IPS DF 6.9 (cell line): ENCODE data around the gene SNAI3.
"Not testable (repeated sequence)": the region's sequence is repeated elsewhere in the genome, so short reads cannot be mapped to it uniquely, and the experiment has no call there.

Source experiments
- DNase-seq: peaks from one replicate; pipeline ENCODE4 v3.0.0-alpha.2; 2013; ENCODE audit warnings: low read depth, low spot score
- H3K27ac ChIP-seq: one replicate; pipeline ENCODE4 v1.5.1; 2013; ENCODE audit warnings: low read length, control low read depth
- H3K27me3 ChIP-seq: 2 replicates; pipeline ENCODE4 v1.6.1; 2013; ENCODE audit warnings: mild to moderate bottlenecking, low read length; ENCODE audit not compliant: control insufficient read depth, insufficient read depth
- H3K36me3 ChIP-seq: 2 replicates; pipeline ENCODE4 v1.6.1; 2013; ENCODE audit warnings: low read length; ENCODE audit not compliant: control insufficient read depth, insufficient read depth
- H3K4me1 ChIP-seq: 2 replicates; pipeline ENCODE4 v1.6.1; 2013; ENCODE audit warnings: low read length; ENCODE audit not compliant: control insufficient read depth, insufficient read depth
- H3K4me3 ChIP-seq: 2 replicates; pipeline ENCODE4 v1.5.1; 2013; ENCODE audit warnings: mild to moderate bottlenecking, low read length
- H3K9me3 ChIP-seq: 2 replicates; pipeline ENCODE4 v1.6.1; 2013; ENCODE audit warnings: low read length, inconsistent platforms; ENCODE audit not compliant: control insufficient read depth, insufficient read depth
- WGBS: extraction: QIAGEN DNeasy Blood & Tissue Kit; methylation state at CpG from one replicate; pipeline ENCODE4 v1.1.7; 2013; ENCODE audit warnings: mixed read lengths, missing lambda C conversion rate; ENCODE audit not compliant: insufficient read length, insufficient coverage; 5-methylcytosine and 5-hydroxymethylcytosine counted together

Gene SNAI3

DNA sequence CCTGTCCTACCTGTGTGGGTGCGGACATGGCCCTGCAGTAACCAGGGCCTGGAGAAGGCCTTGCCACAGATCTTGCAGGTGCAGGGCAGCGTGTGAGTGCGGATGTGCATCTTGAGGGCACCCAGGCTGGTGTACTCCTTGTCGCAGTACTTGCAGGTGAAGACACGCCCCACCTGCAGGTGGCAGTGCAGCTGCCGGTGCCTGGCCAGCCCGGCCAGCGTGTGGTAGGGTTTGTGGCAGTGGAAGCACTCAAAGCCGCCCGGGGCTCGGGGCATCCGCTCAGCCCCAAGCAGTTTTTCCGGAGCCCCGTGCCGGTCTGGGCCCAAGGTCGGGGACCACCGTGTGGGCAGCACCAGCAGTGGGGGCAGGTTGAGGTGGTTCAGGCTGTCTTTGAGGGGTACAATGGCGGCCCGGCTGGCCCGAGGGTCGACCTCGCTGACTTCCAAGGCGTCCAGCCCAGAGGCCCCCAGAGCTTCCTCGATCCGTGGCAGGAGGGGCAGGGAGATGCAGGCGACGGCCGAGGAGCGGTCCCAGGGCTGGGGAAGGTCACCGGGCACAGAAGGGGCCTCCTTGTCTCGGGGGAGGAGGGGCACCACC, 5.1 kb downstream of the SNAI3 start:
- H3K4me3 ChIP-seq = no peak overlapping the region
- H3K27me3 ChIP-seq = no peaks in the 10 kb centered on the region
- no CpG with 5 or more reads among the region's 31 CpGs for WGBS
- H3K36me3 ChIP-seq = peaks cover 3% of the 10 kb centered on the region; the same call in 1 of the 2 replicates
- no peak for DNase-seq
- H3K27ac ChIP-seq = no peak overlapping the region
- H3K9me3 ChIP-seq = no peaks in the 10 kb centered on the region
- H3K4me1 ChIP-seq = no peaks in the 10 kb centered on the region

DNA sequence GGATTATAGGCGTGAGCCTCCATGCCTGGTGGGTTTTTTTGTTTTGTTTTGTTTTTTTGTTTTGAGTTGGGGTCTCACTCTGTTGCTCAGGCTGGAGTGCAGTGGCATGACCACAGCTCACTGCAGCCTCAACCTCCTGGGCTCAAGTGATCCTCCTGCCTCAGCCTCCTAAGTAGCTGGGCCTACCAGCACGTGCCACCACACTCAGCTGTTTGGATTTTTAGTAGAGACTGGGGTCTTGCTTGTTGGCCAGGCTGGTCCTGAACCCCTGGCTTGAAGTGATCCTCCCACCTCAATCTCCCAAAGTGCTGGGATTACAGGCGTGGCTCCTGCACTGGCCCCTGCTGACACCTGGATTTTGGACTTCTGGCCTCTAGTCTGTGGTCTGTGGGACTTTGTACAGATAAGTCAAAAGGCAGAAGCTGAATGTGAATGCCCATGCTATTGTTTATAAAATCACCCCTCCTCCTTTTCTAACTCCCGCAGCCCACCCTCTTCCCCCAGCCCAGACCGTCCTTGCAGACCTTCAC, 5.7 kb downstream of the SNAI3 start:
- H3K4me3 ChIP-seq = no peak overlapping the region
- no peaks in the 10 kb centered on the region for H3K9me3 ChIP-seq
- WGBS = no CpG with 5 or more reads among the region's 5 CpGs
- H3K4me1 ChIP-seq = no peaks in the 10 kb centered on the region
- no peak overlapping the region for H3K27ac ChIP-seq
- H3K27me3 ChIP-seq = no peaks in the 10 kb centered on the region
- DNase-seq = no peak
- H3K36me3 ChIP-seq = peaks cover 3% of the 10 kb centered on the region; the same call in 1 of the 2 replicates

DNA sequence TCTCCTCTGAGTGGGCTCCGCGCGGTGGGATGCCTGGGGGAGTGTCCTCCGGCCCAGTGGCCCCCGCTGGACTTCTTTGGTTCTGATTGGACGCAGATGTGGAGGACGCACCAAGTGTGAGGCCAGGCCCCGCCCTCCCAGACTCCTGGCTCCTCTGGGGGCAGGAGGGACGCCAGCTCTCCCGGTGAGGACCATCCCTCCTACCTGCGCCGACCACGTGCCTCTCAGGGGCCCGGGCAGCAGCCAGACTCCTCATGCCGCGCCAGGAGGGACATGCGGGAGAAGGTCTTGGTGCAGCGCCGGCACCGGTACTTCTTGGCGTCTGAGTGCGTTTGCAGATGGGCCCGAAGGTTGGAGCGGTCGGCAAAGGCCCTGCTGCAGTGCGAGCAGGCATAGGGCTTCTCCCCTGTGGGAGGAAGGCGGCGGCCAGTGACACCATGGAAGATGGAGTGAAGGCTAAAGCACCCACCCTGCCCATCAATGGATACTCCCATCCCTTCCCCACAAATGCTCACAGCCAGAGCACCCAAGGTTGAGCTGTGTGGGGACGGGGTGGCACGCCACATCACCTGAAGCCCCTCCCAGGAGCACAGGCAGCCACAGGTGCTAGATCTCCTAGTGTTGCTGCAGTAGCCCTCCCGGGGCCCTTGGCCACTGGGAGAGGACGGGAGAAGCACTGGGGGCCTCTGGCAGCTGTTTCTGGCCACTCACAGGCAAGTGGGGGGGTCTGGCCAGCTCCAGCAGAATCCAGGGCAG, 7.9 kb downstream of the SNAI3 start:
- H3K9me3 ChIP-seq = no peaks in the 10 kb centered on the region
- no peak overlapping the region for H3K4me3 ChIP-seq
- peaks cover 3% of the 10 kb centered on the region; the same call in 1 of the 2 replicates for H3K36me3 ChIP-seq
- no peaks in the 10 kb centered on the region for H3K4me1 ChIP-seq
- WGBS = no CpG with 5 or more reads among the region's 32 CpGs
- no peak overlapping the region for H3K27ac ChIP-seq
- DNase-seq = no peak
- no peaks in the 10 kb centered on the region for H3K27me3 ChIP-seq

DNA sequence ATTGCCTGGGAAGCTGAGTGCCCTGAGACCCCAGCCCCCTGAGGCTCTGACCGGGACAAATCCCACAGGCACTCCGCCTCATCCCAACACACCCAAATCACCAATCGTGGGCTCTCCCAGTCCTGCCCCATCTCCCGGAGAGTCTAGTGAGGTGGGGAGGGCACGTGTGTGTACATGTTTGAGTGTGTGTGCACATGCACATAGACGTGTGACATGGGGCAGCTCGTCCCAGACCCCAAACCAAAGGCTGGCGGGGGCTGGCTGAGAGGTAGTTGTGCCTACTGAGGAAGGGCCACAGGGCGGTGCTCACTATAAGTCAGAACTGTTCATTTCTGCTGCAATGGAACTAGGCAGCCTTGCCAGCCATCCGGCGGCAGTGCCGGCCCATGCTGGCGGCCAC, 8.6 kb downstream of the SNAI3 start:
- no peak for DNase-seq
- no CpG with 5 or more reads among the region's 13 CpGs for WGBS
- Histone ChIP-seq H3K36me3 (peaks cover 3% of the 10 kb centered on the region; the same call in 1 of the 2 replicates), H3K9me3 (no peaks in the 10 kb centered on the region), H3K4me1 (no peaks in the 10 kb centered on the region), H3K27ac (no peak overlapping the region), H3K27me3 (no peaks in the 10 kb centered on the region), H3K4me3 (no peak overlapping the region)

DNA sequence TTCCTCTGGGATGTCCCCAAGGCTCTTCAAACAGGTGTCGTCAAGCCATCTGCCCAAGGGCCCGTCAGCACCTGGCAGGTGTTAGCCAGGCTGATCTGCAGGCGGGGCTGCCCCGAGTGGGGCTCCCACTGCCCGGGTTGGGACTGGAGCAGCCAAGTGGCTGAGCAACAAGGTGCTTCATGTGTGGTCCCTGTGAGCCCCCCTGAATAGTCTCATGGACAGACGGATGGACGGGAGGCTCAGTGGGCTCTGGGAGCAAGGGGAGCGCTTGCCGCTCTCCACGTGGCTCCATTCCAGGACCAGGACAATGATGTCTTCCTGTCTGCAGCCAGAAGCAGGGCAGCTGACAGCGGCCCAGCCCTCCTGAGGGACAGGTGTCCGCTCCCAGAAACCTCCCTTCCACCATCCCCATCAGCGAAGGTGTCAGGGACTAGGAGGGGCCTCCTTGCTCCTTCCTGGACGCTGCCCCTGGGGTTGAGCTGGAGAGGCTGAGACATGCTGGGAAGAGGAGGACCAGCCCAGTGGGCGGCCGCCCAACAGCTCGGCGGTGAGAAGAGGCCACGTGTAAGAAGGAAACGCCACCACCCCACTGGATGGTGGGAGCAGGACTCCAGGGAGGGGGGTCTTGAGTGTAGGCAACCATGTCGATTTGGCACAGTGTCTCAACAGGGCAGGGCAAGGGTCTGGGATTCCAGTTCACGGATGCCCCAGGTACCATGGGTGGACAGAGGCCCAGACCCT, 9.6 kb downstream of the SNAI3 start:
- no peak overlapping the region for H3K27ac ChIP-seq
- no peaks in the 10 kb centered on the region for H3K9me3 ChIP-seq
- H3K27me3 ChIP-seq = no peaks in the 10 kb centered on the region
- peaks cover 3% of the 10 kb centered on the region; the same call in 1 of the 2 replicates for H3K36me3 ChIP-seq
- H3K4me3 ChIP-seq = no peak overlapping the region
- no CpG with 5 or more reads among the region's 22 CpGs for WGBS
- DNase-seq = no peak
- H3K4me1 ChIP-seq = no peaks in the 10 kb centered on the region

DNA sequence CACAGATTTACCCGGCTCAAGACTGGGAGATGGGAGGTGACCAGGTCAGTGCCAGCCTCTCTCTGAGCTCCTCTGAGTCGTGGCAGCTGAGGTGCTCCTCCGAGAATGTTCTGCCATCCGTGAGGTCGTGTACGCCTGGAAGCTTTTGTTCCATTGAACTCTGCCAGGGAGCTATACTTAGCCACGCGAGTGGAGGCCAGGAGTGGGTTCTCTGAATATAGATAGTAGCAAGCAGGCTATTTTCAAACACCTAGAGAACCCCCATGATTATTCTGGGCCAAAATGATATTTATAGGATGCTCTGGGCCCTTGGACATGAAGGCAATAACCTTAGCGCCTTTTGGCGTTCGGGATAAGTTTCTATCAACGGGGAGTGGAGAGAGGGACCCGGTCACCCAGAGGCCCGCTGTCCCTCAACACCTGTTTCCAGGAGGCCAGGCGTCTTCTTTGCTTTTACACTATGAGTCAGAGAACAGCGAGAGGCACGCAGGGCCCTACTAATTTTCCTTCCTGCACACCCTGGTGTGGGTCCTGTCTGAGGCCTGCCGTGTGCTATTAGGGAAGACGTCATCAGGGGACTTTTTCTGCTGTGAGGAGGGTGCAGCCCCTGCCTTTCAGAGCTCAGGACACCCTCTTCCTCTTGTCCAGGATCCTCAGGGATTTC, 12.5 kb downstream of the SNAI3 start:
- Histone ChIP-seq H3K4me3 (no peak overlapping the region), H3K9me3 (no peaks in the 10 kb centered on the region), H3K27me3 (no peaks in the 10 kb centered on the region), H3K4me1 (no peaks in the 10 kb centered on the region), H3K36me3 (peaks cover 3% of the 10 kb centered on the region; the same call in 1 of the 2 replicates), H3K27ac (no peak overlapping the region)
- no peak for DNase-seq
- WGBS = no CpG with 5 or more reads among the region's 19 CpGs

DNA sequence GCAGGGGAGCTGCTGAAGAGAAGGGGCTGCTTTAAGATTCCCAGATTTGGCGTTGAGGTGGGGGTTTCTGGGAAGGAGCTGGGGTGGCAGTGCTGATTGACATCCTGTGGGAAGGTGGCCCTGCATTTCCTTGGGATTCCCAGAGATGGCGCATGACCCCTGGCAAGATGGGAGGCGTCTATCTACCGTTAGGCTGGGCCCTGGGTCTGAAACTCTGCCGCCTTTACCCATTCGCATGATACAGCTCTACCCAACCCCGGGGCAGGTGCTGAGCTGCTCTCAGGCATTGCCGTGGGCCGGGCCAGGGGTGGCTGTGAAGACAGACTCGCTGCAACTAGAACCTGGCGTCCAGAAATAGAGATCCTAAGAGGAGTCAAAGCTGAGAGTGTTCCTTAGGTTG, 13.5 kb downstream of the SNAI3 start:
- no peak overlapping the region for H3K27ac ChIP-seq
- no peak for DNase-seq
- H3K27me3 ChIP-seq = no peaks in the 10 kb centered on the region
- WGBS = no CpG with 5 or more reads among the region's 11 CpGs
- H3K4me1 ChIP-seq = no peaks in the 10 kb centered on the region
- H3K4me3 ChIP-seq = no peak overlapping the region
- no peaks in the 10 kb centered on the region for H3K9me3 ChIP-seq
- H3K36me3 ChIP-seq = peaks cover 3% of the 10 kb centered on the region; the same call in 1 of the 2 replicates

DNA sequence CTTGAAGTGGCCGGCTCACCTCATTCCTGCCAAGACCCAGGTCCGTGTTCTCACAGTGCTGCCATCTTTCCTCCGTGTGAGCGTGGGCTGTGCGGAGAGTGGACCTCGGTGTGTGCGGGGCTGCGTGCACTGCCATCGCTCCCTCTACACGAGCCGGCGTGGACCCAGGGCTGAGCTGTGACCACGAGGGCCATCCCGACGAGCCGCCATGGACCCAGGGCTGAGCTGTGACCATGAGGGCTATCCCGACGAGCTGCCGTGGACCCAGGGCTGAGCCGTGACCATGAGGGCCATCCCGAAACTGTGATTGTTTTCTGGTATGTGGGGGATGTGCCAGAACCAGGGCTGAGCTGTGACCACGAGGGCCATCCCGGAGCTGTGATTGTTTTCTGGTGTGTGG, 14.5 kb downstream of the SNAI3 start:
- no peaks in the 10 kb centered on the region for H3K9me3 ChIP-seq
- DNase-seq = no peak
- no peaks in the 10 kb centered on the region for H3K27me3 ChIP-seq
- no CpG with 5 or more reads among the region's 23 CpGs for WGBS
- H3K36me3 ChIP-seq = peaks cover 3% of the 10 kb centered on the region; the same call in 1 of the 2 replicates
- H3K27ac ChIP-seq = no peak overlapping the region
- no peaks in the 10 kb centered on the region for H3K4me1 ChIP-seq
- no peak overlapping the region for H3K4me3 ChIP-seq

DNA sequence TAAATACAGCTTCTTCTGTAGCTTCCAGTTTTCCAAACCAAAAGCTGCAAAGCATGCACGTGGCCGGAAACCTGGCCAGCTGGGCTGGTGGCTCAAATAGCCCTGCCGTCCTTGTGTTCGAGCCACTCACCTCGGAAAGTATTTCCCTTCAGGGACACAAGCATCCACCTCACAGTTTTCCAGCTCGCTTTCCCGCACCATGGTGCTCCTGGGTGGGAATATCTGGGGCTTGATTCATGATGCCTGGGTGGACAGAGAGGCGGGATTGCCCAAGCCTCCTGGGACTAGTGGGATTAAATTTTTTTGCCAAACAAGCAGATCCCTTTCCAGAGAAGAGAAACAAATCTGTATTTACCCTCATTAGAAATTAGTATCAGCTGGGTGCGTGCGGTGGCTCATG, 16.3 kb downstream of the SNAI3 start:
- H3K27me3 ChIP-seq = no peaks in the 10 kb centered on the region
- no peaks in the 10 kb centered on the region for H3K36me3 ChIP-seq
- H3K9me3 ChIP-seq = no peaks in the 10 kb centered on the region
- no peak overlapping the region for H3K4me3 ChIP-seq
- no peak for DNase-seq
- WGBS = no CpG with 5 or more reads among the region's 10 CpGs
- no peak overlapping the region for H3K27ac ChIP-seq
- H3K4me1 ChIP-seq = no peaks in the 10 kb centered on the region

DNA sequence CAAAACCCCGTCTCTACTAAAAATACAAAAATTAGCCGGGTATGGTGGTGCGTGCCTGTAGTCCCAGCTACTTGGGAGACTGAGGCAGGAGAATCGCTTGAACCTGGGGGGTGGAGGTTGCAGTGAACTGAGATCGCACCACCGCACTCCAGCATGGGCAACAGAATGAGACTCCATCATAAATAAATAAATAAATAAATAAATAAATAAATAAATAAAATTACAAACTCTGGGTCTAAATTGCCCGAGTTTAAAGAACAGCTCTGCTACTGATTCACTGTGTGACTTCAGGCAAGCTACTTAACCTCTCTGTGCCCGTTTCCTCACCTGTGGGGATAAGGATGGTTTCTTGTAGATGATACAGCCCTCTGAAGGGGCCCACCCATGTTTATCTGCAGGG, 16.8 kb downstream of the SNAI3 start:
- no CpG with 5 or more reads among the region's 8 CpGs for WGBS
- H3K4me3 ChIP-seq, H3K27me3 ChIP-seq, H3K36me3 ChIP-seq, H3K9me3 ChIP-seq, DNase-seq, H3K4me1 ChIP-seq, H3K27ac ChIP-seq: not testable (repeated sequence)
